MCF 10A (cell line): ENCODE results near the gene TACSTD2. TPM values are rescaled to one million over a fixed set of nuclear protein-coding genes. Genes with fewer than 3 reads are reported as not detected.

Source experiments
- BruUV-seq: library from RNA; stranded (reverse); fragments of 400-500 nt; replicated peaks from 2 replicates; lab custom pipeline; 2021; lab: Mats Ljungman, UMichigan
- CTCF ChIA-PET: fragments of 300-600 bp; sonication (Branson Sonifier 250); formaldehyde crosslinking; extraction: SDS; loops from one replicate; lab custom pipeline; 2021; ENCODE audit warnings: antibody characterized with exemption, inconsistent platforms; lab: Yijun Ruan, JAX
- POLR2A ChIA-PET: fragments of 300-600, 350-650 bp; sonication (Branson Sonifier 250); formaldehyde crosslinking; extraction: SDS; loops from one replicate; lab custom pipeline; 2020; ENCODE audit warnings: antibody characterized with exemption, inconsistent platforms; lab: Yijun Ruan, JAX
- DNase-seq: peaks from one replicate; pipeline ENCODE4 v3.0.0-alpha.2; 2018; ENCODE audit not compliant: unreplicated experiment
- H3K27ac Mint-ChIP-seq: one replicate; pipeline ENCODE4 v1.8.0; 2022; ENCODE audit warnings: mild to moderate bottlenecking, low read depth, mixed read lengths; ENCODE audit not compliant: unreplicated experiment
- H3K27me3 Mint-ChIP-seq: one replicate; pipeline ENCODE4 v1.8.0; 2022; ENCODE audit warnings: mixed read lengths; ENCODE audit not compliant: insufficient read depth, unreplicated experiment
- H3K36me3 Mint-ChIP-seq: one replicate; pipeline ENCODE4 v1.8.0; 2022; ENCODE audit warnings: mild to moderate bottlenecking, moderate library complexity, mixed read lengths; ENCODE audit not compliant: insufficient read depth, unreplicated experiment
- H3K4me1 Mint-ChIP-seq: one replicate; pipeline ENCODE4 v1.8.0; 2022; ENCODE audit warnings: mixed read lengths; ENCODE audit not compliant: insufficient read depth, unreplicated experiment
- H3K4me3 Mint-ChIP-seq: one replicate; pipeline ENCODE4 v1.8.0; 2022; ENCODE audit warnings: mild to moderate bottlenecking, moderate library complexity, mixed read lengths; ENCODE audit not compliant: unreplicated experiment
- H3K9me3 Mint-ChIP-seq: one replicate; pipeline ENCODE4 v1.8.0; 2022; ENCODE audit warnings: mixed read lengths; ENCODE audit not compliant: unreplicated experiment
- intact Hi-C: fragments of 100-400 bp; cut with micrococcal nuclease; formaldehyde crosslinking; loops from 2 replicates; pipeline ENCODE4 v1.14.1; 2022
- total RNA-seq: library from RNA; stranded (reverse); gene quantifications from 2 replicates; pipeline ENCODE4 v1.2.3, GENCODE V29; 2022
- TF ChIP-seq, protein P1 (sequence below): fragments of 200-600 bp; IDR thresholded peaks from one replicate; pipeline ENCODE4 v1.8.0; 2022; ENCODE audit warnings: antibody characterized with exemption, mild to moderate bottlenecking; ENCODE audit not compliant: unreplicated experiment

The TACSTD2 gene
- total RNA-seq, 1 experiment from 2014 or later: 14.8 TPM

DNA sequence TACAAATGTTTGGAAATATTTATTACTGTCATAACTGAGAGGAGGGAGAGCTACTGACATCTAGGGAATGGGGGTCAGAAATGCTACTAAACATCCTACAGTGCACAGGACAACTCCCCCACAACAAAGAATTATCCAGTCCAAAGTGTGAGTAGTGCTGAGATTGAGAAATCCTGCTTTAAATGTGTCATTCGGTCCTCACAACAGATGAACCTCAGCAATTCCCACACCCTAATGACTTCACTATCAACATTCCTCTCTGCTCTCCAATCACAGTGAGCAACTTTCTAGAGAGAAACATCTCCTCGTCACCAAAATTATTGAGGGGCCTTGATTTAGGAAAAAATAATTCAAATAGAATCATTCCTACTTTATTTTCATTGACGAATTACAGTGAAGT, 48.5 kb downstream of the TACSTD2 start:
- peak overlapping the region; percentile 61 for H3K27ac Mint-ChIP-seq
- intact Hi-C loops: no loop called here
- DNase-seq: peak; percentile 68
- TF ChIP-seq, protein P1, sequence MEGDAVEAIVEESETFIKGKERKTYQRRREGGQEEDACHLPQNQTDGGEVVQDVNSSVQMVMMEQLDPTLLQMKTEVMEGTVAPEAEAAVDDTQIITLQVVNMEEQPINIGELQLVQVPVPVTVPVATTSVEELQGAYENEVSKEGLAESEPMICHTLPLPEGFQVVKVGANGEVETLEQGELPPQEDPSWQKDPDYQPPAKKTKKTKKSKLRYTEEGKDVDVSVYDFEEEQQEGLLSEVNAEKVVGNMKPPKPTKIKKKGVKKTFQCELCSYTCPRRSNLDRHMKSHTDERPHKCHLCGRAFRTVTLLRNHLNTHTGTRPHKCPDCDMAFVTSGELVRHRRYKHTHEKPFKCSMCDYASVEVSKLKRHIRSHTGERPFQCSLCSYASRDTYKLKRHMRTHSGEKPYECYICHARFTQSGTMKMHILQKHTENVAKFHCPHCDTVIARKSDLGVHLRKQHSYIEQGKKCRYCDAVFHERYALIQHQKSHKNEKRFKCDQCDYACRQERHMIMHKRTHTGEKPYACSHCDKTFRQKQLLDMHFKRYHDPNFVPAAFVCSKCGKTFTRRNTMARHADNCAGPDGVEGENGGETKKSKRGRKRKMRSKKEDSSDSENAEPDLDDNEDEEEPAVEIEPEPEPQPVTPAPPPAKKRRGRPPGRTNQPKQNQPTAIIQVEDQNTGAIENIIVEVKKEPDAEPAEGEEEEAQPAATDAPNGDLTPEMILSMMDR: no peak
- ChIA-PET CTCF (interaction anchor here (1.0 to 1.9 kb wide), 5 partner anchors 10 to 245 kb away, joined by 3 to 16 read pairs (median 5); no protein-coding TSS in a partner anchor), POLR2A (interaction anchor here (0.8 to 1.6 kb wide), 6 partner anchors 18 to 1231 kb away, joined by 3 to 9 read pairs (median 6); partner anchors contain the start of gene OMA1)
- no peaks in the 10 kb centered on the region for H3K27me3 Mint-ChIP-seq
- H3K9me3 Mint-ChIP-seq: no peaks in the 10 kb centered on the region
- peaks cover 2% of the 10 kb centered on the region for H3K36me3 Mint-ChIP-seq
- BruUV-seq: no TSS peak
- H3K4me3 Mint-ChIP-seq: no peak overlapping the region
- peaks cover 12% of the 10 kb centered on the region for H3K4me1 Mint-ChIP-seq

Other genes with a start within 250 kb of the TACSTD2 start
- gene OMA1, start 30.5 kb downstream of the TACSTD2 start, total RNA-seq: 15.7 and 17.9 TPM in 2 replicates
- 22.0 and 25.0 TPM in 2 replicates for gene MYSM1, start 122.8 kb upstream of the TACSTD2 start, total RNA-seq
- 60.6 and 71.5 TPM in 2 replicates for gene JUN, start 206.8 kb upstream of the TACSTD2 start, total RNA-seq